ENCODE data around the gene LHPP. TPM values are rescaled to one million over a fixed set of nuclear protein-coding genes. Genes with fewer than 3 reads are reported as not detected.

The LHPP gene
- total and polyA plus RNA-seq, 10 of the 15 experiments (the other 5 are each of a cell fraction or from before 2014, with no cell fraction given), result 0.79 to 9.8 (median 6.7) TPM

GRCh38 chr10:124595143-124595883 lies 133.7 kb downstream of the LHPP start (continued):
- TF ChIP-seq ZBTB40 (IDR thresholded peaks at IDR 0.05; ENCODE audit: borderline replicate concordance) (no peak), ATF7 (IDR thresholded peaks at IDR 0.05; ENCODE audit: low read depth) (no peak)

- DNase-seq (ENCODE audit: low read depth, low spot score) (no peak), FAIRE-seq (no peak), ATAC-seq (no peak)
- WGBS (ENCODE audit: insufficient coverage, insufficient replicate concordance, low lambda C conversion rate, missing lambda C conversion rate), result 53% methylated on average over 18 of the region's 18 CpGs
- ChIA-PET SMC1A (ENCODE audit: uncharacterized antibody, unreplicated experiment) (interaction anchor here (0.6 kb wide), 1 partner anchor 123 kb away, joined by 3 read pairs; no protein-coding TSS in a partner anchor), RAD21 (ENCODE audit: unreplicated experiment) (no interaction called here), CTCF (interaction anchor here (0.7 kb wide), 1 partner anchor 874 kb away, joined by 3 read pairs; no protein-coding TSS in a partner anchor), POLR2A (no interaction called here)
- no peak overlapping the region for H3K27ac ChIP-seq (ENCODE audit: control insufficient read depth, insufficient read depth)
- no peak overlapping the region for H2AFZ ChIP-seq (ENCODE audit: control insufficient read depth, low read depth, low read length)
- BruUV-seq (replicated peaks), result no TSS peak
- in situ Hi-C loops (cut with MboI) (no loop called here), intact Hi-C loops (cut with micrococcal nuclease; ENCODE audit: unreplicated experiment) (no loop called here)
- H3K4me2 ChIP-seq (ENCODE audit: control insufficient read depth, insufficient read depth), result no peak overlapping the region
- H3K4me1 ChIP-seq (ENCODE audit: control insufficient read depth, insufficient read depth, low read length), result peaks cover under 1% of the 10 kb centered on the region; the same call in 1 of the 2 replicates
- H3K4me3 ChIP-seq, result no peak overlapping the region
- H3K79me2 ChIP-seq (ENCODE audit: control insufficient read depth, insufficient read depth, low read length), result no peaks in the 10 kb centered on the region
- no peaks in the 10 kb centered on the region; a peak in 1 of 4 replicates for H3K27me3 ChIP-seq (replicated peaks in 1 of 2; ENCODE audit: control insufficient read depth in 2 of 2, insufficient read depth in 2 of 2, low read length in 1 of 2)
- TF ChIP-seq IKZF2 (IDR thresholded peaks at IDR 0.05), result no peak
- no peak for TF ChIP-seq ATF7 (IDR thresholded peaks at IDR 0.05; ENCODE audit: low read depth)
- no peak for TF ChIP-seq BCL3 (IDR thresholded peaks at IDR 0.05; ENCODE audit: borderline replicate concordance, insufficient read depth, low read depth, low read length, poor library complexity, severe bottlenecking)
- no peak for TF ChIP-seq NFYA (IDR thresholded peaks at IDR 0.05; ENCODE audit: borderline replicate concordance, low read depth, low read length)
- TF ChIP-seq CEBPZ (IDR thresholded peaks at IDR 0.05; ENCODE audit: low read depth, low read length), result no peak
- no peak for TF ChIP-seq CBFB (IDR thresholded peaks at IDR 0.05; ENCODE audit: low read depth)
- TF ChIP-seq MAX (IDR thresholded peaks at IDR 0.05; ENCODE audit: low read depth, low read length), result no peak
- TF ChIP-seq PAX5 (IDR thresholded peaks at IDR 0.05; ENCODE audit: borderline replicate concordance, low read depth, low read length), result no peak
- no peaks in the 10 kb centered on the region for H3K36me3 ChIP-seq (ENCODE audit: control insufficient read depth in 2 of 2, insufficient read depth in 2 of 2, low read length in 1 of 2)
- no peaks in the 10 kb centered on the region for H4K20me1 ChIP-seq (ENCODE audit: control insufficient read depth, insufficient read depth)
- no peak overlapping the region for H3K9ac ChIP-seq (ENCODE audit: control insufficient read depth, insufficient read depth, low read length)
- no peaks in the 10 kb centered on the region; the same call in 1 of the 3 replicates for H3K9me3 ChIP-seq (replicated peaks; ENCODE audit: control insufficient read depth, insufficient read depth, low read length)
These were observed 134.6 kb downstream of the LHPP start for GRCh38 chr10:124596116-124596785.
